ENCODE data around the gene SLC16A2.

DNA sequence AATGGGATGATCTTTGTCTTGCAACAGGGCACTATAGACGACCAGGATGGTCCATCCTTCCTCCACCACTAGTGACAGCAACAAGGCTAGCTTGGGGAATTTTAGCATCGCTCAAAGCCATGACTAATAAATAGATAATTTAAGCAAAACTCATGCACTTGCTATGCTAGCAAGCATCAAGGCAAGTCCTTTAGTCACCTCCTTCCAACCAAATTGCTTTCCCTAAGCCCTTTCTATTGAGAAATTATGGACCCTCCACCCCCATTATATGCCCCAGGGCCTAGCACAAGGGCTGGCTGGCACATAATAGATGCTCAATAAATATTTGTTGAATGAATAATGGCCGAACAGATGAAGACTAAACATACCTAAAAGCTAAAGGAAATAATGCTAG lies 28.6 kb downstream of the SLC16A2 start:
- TF ChIP-seq, protein P1, sequence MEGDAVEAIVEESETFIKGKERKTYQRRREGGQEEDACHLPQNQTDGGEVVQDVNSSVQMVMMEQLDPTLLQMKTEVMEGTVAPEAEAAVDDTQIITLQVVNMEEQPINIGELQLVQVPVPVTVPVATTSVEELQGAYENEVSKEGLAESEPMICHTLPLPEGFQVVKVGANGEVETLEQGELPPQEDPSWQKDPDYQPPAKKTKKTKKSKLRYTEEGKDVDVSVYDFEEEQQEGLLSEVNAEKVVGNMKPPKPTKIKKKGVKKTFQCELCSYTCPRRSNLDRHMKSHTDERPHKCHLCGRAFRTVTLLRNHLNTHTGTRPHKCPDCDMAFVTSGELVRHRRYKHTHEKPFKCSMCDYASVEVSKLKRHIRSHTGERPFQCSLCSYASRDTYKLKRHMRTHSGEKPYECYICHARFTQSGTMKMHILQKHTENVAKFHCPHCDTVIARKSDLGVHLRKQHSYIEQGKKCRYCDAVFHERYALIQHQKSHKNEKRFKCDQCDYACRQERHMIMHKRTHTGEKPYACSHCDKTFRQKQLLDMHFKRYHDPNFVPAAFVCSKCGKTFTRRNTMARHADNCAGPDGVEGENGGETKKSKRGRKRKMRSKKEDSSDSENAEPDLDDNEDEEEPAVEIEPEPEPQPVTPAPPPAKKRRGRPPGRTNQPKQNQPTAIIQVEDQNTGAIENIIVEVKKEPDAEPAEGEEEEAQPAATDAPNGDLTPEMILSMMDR (IDR thresholded peaks at IDR 0.05; ENCODE audit: low read depth, low read length) = no peak
- TF ChIP-seq POLR2A (IDR thresholded peaks at IDR 0.05; ENCODE audit: extremely low read depth, insufficient read length) = no peak
- TF ChIP-seq MYC (IDR thresholded peaks at IDR 0.05; ENCODE audit: low read depth, low read length) = no peak
- TF ChIP-seq, protein P2, sequence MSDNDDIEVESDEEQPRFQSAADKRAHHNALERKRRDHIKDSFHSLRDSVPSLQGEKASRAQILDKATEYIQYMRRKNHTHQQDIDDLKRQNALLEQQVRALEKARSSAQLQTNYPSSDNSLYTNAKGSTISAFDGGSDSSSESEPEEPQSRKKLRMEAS (IDR thresholded peaks at IDR 0.05; ENCODE audit: low read depth, low read length) = no peak
